NCI-H2196 (cell line): ENCODE measurements around the gene VWA3A.
"Not testable (repeated sequence)": the region's sequence is repeated elsewhere in the genome, so short reads cannot be mapped to it uniquely, and the experiment has no call there.

Experiments
- DNase-seq: peaks from one replicate; lab custom pipeline; 2025; ENCODE audit not compliant: unreplicated experiment; lab: John Stamatoyannopoulos, UW

VWA3A gene

DNA sequence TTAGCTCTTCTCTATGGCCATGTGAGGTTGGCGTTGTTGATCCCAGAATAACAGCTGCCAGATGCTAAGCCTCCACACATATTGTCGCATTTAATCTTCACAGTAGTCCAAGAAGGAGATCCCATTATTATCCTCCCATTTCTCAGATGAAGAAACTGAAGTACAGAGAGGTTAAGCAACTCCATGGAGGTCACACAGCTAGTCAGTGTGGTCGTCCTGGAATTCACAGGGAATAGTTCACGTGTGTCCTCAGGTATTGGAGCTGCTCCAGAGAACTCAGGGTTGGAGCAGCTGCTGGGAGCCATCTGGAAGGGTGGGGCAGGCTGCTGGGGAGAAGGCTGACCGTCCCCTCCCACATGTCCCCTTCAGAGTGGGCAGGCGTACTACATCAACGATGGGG is 89.5 kb downstream of the VWA3A start:
- DNase-seq = no peak

DNA sequence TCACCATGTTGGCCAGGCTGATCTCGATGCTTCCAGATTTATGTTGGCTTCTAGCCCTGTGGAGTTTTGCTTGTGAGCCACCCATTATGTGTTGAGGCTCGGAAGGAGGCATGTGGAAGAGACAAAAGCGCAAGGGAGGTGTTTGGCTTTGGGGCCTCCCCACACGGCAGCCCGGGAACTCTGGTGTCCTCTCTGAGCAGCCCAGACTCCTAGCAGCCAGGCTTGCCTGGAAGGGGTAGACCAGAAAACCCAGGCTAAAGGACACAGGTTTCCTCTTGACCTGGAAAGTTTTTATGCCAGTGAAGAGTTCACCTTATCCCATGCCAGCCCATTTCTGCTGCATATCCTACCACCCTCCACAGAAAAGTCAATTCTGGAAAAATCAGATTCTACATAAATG is 91.0 kb downstream of the VWA3A start:
- no peak for DNase-seq

DNA sequence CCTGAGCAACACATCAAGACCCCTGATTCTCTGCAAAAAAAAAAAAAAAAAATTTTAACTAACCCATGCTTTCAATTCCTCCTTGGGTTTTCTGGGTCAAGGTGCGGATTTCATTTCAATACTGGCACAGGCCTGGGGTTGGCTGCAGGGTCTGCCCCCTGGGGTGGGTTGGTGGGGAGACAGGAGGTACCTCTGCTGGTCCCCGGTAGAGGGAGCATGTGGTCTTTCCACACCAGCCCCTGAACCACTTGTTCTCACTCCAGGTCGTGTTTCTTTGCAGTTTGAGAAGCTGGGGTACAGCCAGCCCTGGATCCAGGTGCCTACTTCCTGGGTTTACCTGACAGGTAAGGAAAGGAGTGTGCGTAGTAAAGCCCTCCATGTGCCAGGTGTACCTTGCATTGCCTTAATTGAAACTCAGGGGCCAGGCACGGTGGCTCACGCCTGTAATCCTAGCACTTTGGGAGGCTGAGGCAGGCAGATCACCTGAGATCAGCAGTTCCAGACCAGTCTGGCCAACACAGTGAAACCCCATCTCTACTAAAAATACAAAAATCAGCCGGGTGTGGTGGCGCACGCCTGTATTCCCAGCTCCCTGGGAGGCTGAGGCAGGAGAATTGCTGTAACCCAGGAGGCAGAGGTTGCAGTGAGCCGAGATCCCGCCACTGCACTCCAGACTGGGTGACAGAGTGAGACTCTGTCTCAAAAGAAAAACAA is 91.7 kb downstream of the VWA3A start:
- no peak for DNase-seq

DNA sequence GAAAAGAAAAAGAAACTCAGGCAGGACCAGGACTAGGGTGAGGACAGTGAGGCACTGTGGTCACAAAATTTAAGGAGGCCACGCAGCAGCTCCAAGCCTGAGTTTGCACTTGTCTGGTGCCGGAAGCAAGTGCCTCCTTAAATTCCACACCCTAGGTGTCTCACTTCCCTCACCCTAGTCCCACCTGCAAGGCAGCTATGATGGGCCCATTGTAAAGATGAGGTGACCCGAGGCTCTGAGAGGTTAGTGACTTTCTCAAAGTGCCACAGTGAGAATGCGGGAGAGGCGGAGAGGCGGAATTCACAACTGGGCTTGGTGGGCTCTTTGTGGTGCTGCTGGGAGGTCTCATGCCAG is 92.3 kb downstream of the VWA3A start:
- no peak for DNase-seq

DNA sequence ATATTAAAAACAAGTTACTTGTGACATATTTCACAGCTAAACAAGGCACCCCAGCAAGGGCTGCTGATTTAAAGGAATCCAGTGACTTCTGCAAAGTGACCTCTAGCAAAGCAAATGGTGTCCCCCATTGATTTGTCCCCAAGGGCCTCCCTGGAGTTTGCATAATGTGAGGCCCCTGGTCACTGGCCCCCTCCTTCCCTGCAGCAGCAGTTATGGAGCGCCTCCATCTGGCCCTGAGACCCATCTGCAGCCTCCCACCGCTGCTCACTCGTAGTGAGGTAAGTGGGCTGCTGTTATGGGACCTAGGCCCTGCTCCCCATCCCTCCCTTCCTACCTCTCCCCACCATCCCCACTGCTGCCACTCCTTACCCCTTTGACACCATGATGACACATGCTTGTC is 94.2 kb downstream of the VWA3A start:
- no peak for DNase-seq

DNA sequence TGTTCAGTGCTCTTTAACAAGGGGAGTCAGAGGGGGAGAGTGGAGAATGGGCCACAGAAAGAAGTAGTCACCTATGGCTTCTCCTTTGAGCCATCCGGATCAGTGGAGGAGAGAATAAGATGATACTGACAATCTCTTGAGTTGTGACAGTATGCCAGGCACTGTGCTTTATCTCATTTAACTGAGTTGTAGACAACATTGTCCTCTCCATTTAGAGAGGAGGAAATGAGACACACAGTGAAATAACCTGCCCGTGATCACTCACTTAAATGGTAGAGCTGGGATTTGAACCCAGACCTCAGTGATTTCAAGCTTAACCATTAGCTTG is 95.9 kb downstream of the VWA3A start:
- DNase-seq = no peak

DNA sequence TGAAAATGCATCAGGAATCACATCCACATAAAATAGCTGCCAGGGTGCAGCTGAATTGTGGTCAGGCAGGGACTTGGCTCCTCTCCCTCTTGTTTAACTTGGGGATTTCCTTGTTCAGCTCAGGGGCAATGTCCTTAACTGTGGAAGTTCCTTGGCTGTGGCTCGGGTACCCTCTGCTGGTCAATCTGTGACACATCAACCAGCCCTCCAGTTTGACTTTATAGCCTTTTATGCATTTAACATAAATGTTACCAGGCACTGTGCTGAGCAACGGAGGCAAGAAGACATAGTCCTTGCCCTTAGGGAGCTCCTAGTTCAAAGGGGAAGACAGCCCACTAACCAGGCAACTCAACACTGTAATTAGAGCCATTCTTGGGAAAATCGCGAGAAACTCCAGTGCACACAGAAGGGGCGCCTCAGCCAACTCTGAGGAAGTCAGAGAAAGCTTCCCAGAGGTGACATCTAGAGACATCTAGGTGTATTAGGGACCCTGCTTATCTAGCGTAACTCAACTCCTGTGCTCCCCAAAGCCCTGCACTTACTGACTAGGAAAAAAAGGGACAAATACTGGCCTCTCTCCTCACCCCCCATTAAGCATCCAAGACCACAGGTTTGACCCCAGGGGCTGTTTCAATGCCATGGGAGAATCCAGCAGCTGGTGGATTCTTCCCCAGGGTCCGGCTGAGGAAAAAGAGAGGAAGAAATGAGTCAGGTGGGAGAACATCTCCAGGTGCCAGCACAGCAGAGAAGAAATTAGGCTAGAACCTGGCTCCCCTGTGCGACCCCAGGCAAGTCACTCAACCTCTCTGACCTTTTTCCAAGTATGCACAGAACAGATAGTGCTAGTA is 96.5 kb downstream of the VWA3A start:
- DNase-seq = peak; percentile 83

DNA sequence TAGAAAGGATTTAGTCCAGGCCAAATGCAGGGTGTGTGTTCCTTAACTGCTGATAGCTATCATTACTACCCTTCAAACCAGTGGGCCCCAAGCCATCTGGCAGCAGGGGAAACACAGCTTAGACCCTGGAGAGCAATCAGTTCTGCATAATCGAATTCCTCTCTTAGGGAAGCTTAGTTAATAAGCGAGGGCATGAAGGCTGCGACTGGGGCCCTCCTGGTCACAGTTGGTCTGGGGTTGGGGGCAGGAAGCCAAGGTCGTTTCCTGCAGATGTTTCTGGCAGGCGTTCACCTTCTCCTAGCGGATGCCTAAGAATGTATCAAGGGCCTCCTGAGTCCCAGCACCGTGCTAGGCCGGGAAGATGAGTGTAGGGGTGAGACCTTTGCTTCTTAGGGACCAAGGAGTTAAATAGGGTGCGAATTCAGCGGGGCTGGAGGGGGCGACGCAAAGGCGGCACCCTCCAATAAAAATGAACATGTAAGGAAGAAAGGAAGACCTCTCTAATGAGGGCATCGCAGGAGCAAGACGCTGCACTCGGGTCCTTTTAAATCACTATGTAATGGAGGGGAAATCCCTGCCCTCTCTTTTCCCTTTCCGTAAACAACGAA is 97.2 kb downstream of the VWA3A start:
- DNase-seq = no peak

DNA sequence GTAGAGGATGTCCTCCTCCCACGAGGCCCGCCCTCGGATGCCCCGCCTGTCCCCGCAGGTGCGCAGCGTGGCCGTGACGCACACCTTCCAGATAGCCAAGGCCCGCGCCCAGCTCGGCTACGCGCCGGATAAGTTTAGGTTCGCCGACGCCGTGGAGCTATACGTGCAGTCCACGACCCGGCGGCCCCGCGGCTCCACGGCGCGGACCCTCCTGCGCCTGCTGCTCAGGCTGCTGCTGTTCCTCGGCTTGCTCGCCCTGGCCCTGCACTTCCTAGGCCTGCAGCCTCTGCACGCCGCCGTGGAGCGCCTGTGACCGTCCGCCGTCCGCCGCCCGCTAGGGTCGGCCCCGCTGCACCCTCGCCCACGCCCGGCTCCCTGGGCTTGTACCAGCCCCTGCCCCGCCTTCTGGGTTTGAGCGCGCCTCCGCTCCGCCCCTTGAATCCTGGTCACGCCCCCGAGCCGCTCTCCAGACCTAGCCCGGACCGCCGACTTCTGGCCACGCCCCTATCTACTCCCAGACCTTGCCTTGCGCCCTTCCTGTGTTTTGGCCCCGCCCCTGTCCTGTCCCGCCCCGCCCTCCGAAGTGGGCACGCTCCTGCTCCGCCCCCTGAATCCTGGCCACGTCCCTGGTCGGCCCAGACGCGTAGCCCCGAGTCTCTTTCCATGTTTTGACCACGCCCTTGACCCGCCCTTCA is 97.9 kb downstream of the VWA3A start:
- no peak for DNase-seq

DNA sequence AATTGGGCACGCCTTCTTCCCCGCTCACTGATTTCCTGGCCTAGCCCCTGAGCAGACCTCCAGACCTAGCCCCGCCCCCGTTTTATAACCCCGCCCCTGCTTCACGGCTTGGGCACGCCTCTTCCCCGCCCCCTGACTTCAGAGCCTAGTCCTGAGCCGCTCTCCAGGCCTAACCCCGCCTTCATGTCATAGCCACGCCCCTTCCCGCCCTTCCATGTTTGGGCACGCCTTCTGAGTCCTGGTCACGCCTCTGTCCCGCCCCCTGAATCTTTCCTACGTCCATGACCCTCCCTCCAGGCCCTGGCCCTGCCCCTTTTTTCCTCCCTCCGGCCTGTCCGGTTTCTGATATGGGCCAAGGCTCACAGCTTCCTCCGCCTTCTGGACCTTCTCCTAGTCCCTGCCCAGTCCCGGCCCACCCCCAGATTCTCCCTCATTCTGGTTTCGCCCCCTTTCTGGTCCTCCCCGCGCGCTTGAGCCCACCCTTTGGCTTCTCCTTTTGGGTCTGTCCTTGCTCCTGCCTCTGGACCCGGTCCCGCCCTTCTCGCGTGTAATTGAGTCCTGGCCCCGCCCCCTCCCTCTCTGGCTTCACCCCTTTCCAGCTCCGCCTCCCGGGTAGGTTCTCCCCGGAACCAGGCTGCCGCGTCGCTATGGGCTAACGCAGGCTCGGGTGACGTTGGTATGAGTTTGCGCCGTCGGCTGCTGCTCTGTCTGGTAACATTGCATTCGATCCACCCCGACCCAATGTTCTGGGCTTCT is 98.6 kb downstream of the VWA3A start:
- DNase-seq = peak; percentile 98

DNA sequence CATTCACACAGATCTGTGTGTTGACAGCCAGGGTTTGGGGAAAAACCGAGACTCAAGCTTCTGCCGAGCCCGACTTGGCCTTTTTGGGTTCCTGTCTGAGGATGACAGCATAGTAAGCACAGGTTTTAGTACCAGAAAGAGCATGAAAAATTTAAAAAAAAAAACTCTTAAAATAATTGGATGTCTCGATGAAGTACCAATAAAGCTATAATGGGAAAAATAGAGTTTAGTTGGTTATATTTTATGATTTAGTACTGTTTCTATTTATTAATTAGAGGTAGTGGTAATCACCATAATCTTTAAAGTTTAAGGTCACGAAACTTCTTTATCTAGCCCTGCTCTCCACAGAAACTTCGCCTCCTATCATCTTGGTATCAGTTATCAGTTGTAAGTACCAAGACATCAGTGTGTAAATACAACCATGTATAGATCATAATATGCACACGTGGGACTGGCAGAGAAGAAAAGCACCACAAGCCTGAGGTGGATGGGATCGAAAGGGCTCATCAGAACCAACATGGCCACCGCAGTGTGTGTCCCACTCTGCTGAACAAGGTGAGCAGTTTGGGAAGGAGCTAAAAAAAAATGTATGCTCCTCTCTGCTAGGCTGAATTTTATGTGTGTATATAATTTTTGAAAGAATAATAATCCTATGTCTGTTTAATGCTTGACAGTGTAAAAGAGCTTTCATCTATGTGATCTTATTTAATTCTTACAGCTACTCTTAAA is 99.4 kb downstream of the VWA3A start:
- no peak for DNase-seq

DNA sequence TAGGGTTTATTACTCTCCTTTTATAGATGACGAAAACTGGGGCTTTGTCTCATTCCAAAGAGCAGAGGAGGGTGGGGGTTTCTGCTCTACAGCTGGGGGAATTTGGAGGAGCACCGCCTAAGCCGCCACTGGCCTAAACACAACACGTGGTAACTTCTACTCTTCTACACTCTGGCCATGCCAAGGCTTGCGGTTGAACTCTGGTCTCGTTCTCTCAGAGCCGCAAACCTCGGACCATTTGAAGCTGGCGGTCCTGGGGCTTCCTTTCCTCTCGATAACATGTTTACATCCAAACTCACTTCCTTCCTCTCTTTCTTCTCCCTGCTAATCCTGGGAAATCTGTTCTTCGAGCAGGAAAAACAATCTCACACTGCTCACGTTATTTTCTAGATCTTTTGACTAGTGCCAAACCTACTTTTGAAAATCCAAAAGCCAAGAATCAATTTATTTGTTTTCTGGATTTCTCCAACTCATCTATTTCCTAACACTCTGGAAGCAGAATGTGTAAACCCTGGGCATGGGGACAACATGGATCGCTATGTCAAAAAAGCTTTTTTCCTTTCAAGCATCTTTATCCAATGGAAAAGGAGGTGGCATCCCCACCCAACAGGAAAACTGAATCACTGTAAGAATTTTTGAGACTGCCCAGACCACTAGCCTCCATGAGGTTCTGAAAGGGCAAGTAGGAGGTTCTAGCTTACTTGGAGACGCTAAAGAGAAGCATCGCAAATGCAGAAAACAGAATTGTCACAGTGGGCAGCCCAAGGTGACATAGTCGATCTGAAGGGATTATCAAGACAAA is 100.1 kb downstream of the VWA3A start:
- DNase-seq = peak; percentile 16

DNA sequence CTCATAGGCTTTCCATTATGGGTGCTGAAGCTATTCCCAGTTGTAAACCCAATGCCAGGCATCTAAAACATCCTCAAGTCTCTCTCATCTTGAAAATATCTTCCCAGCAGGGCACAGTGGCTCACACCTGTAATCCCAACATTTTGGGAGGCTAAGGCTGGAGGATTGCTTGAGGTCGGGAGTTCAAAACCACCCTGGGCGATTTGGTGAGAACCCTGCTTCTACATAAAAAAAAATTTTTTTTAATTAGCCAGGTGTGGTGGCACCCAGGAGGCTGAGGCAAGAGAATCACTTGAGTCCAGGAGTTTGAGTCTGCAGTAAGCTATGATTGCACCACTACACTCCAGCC is 100.7 kb downstream of the VWA3A start:
- no peak for DNase-seq

DNA sequence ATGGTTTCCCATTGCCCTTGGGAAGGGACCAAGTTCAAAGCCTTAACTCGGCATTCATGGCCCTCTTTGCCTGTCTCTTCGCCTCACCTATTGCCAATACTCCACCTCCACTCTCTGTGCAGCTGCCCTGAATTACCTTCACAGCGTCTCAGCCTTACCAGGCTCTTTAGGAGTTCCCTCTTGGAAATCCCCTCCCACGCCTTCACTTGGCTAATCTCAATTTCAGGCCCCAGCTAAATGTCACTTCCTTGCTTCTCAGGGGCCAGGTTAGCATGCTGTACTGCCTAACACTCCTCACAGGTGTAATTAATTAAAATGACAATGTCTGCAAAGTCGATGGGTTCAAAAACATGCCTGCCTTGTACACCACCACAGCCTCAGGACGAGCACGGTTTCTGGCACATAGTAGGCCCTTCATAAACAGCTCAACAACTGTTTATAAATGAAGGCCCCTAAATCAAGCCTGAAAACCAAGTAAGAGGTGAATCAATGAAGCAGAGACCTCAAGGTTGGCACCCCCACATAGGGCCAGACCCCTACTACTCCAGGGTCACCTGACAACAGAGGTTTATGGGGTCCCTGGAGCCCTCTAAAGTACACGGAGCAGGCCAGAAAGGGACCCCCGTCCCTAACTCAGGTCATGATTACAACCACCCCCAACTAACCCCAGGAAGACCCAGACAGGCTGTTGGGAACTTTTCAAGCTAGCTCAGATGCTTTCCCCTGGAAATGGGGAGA is 102.5 kb downstream of the VWA3A start:
- DNase-seq = no peak

DNA sequence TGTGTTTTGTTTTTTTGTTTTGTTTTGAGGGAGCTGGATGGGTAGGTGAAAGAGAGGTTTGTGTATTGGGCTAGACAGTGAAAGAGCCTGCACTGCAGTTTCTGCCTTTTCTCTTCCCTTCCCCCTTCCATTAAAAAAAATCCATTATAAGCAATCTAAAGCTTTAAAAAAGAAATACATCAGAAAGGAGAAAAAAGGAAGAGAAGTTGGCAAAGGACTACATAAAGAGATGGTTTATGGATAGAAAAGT is 103.0 kb downstream of the VWA3A start:
- DNase-seq = no peak

DNA sequence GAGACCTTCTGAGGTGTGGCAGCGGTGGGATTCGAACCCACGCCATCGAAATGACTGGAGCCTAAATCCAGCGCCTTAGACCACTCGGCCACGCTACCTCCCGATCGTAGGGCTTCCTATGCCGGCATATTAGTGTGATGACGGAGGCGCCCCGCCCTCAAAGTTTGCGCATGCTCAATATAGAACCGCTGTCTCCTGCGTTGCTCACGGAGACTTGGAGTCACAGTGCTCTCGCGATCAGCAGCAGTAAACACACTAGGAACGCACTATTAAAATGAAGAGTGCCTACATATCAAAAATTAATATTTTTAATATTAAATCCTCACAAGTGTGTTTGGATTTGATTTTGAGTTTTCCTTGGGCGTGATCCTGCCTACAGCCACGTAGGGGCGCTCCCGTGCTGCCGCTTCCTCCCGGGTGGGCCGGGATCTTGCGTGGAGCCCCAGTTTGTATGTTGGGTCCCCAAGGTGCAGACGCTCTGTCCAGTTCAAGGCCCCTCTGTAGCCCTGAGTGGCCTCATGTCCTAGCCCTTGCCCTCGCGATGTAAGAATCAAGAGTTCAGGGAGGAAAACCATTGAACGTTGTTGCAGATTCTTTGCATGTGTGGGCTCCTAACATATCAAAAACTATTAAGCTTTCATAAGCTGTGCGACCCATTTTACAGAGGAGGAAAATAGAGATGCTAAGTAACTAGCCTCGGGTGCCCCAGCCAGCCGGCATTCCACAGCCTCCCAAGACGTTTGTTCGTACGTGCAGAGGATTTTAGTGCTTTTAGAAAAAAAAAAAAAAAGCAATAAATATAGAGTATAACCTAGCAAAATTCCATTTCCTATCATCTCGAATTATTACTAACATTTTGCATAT is 103.6 kb downstream of the VWA3A start:
- DNase-seq = peak; percentile 81

DNA sequence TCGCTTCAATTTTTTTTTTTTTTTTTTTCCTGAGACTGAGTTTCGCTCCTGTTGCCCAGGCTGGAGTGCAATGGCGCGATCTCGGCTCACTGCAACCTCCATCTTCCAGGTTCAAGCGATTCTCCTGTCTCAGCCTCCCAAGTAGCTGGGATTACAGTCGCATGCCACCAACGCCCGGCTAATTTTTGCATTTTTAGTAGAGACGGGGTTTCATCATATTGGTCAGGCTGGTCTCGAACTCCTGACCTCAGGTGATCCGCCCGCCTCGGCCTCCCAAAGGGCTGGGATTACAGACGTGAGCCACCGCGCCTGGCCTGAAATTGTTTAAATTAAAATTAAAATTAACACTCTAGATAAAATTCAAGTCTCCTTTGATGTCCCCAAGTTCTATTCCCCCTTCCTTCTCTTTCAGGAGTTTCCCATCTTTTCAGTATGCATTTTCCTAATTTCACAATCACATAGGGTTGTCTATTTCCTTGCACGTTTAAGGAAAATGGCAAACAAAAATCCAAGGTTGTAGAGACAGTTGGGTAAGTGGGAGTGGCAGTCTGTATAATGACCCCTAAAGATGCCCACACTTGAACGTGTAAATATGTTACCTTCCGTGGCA is 104.3 kb downstream of the VWA3A start:
- DNase-seq = not testable (repeated sequence)
